A549 (cell line): Measurements from ENCODE around the gene RABL6.

Source experiments
- EP300 ChIP-seq, 2 experiments: fragments of >200 bp; sonication (Bioruptor Twin); formaldehyde crosslinking; IDR thresholded peaks; 2 replicates in 1 of 2; 3 replicates in 1 of 2; pipeline ENCODE4 v1.6.1; 2016 to 2017
- POLR2AphosphoS2 ChIP-seq: conservative IDR thresholded peaks from 2 replicates; pipeline ENCODE4 v1.6.1; 2012; ENCODE audit warnings: low read length, improper control_type of control experiment, inconsistent platforms
- TF ChIP-seq, protein P1 (sequence below): fragments of >200 bp; sonication (Bioruptor Twin); formaldehyde crosslinking; IDR thresholded peaks from 3 replicates; pipeline ENCODE4 v1.5.1; 2016

DNA sequence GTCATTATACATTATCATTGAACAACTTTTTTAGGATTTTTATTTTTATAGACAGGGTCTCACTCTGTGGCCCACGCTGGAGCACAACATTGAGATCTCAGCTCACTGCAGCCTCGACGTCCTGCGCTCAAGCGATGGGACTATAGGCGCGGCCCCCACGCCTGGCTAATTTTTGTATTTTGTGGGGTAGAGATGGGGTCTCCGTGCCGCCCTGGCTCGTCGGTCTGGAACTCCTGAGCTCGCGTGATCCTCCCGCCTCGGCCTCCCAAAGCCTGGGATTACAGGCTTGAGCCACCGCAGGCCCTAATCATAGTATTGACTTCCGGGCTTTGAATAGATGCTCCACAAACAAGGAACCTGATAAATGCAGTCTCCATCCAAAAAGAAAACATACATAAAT, 59.7 kb downstream of the RABL6 start:
- TF ChIP-seq, protein P1, sequence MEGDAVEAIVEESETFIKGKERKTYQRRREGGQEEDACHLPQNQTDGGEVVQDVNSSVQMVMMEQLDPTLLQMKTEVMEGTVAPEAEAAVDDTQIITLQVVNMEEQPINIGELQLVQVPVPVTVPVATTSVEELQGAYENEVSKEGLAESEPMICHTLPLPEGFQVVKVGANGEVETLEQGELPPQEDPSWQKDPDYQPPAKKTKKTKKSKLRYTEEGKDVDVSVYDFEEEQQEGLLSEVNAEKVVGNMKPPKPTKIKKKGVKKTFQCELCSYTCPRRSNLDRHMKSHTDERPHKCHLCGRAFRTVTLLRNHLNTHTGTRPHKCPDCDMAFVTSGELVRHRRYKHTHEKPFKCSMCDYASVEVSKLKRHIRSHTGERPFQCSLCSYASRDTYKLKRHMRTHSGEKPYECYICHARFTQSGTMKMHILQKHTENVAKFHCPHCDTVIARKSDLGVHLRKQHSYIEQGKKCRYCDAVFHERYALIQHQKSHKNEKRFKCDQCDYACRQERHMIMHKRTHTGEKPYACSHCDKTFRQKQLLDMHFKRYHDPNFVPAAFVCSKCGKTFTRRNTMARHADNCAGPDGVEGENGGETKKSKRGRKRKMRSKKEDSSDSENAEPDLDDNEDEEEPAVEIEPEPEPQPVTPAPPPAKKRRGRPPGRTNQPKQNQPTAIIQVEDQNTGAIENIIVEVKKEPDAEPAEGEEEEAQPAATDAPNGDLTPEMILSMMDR: no peak
- TF ChIP-seq POLR2AphosphoS2: no peak
- no peak for TF ChIP-seq EP300 (IDR thresholded peaks at IDR 0.05)
